GM19193 (cell line): ENCODE results near the gene LSM6.

ENCODE experiments used
- POLR2A ChIP-seq: IDR thresholded peaks from 4 replicates; pipeline ENCODE4 v1.6.1; 2011; ENCODE audit not compliant: insufficient read depth, insufficient read length; ENCODE audit errors: extremely low read depth

Gene LSM6

GRCh38 chr4:146165840-146166239, 9.7 kb upstream of the LSM6 start:
- TF ChIP-seq POLR2A, result no peak

GRCh38 chr4:146170149-146170548, 5.4 kb upstream of the LSM6 start:
- TF ChIP-seq POLR2A, result no peak

- TF ChIP-seq POLR2A, result no peak
Measured at GRCh38 chr4:146176891-146177290, 1.4 kb downstream of the LSM6 start.

GRCh38 chr4:146178126-146178525, 2.6 kb downstream of the LSM6 start:
- no peak for TF ChIP-seq POLR2A

- TF ChIP-seq POLR2A, result no peak
Measured at GRCh38 chr4:146179784-146180370, 4.4 kb downstream of the LSM6 start.

- TF ChIP-seq POLR2A, result no peak
Measured at GRCh38 chr4:146182443-146182842, 6.9 kb downstream of the LSM6 start.

- no peak for TF ChIP-seq POLR2A
Measured at GRCh38 chr4:146183209-146183608, 7.7 kb downstream of the LSM6 start.

GRCh38 chr4:146186041-146186440, 10.5 kb downstream of the LSM6 start:
- TF ChIP-seq POLR2A, result no peak

- TF ChIP-seq POLR2A, result no peak
Measured at GRCh38 chr4:146186596-146186995, 11.1 kb downstream of the LSM6 start.

- no peak for TF ChIP-seq POLR2A
Measured at GRCh38 chr4:146190456-146190855, 14.9 kb downstream of the LSM6 start.

- no peak for TF ChIP-seq POLR2A
Measured at GRCh38 chr4:146191766-146192458, 16.4 kb downstream of the LSM6 start.

- TF ChIP-seq POLR2A, result no peak
Measured at GRCh38 chr4:146193628-146194027, 18.1 kb downstream of the LSM6 start.

- no peak for TF ChIP-seq POLR2A
Measured at GRCh38 chr4:146194212-146194611, 18.7 kb downstream of the LSM6 start.

GRCh38 chr4:146202665-146203064, 27.1 kb downstream of the LSM6 start:
- TF ChIP-seq POLR2A, result no peak

GRCh38 chr4:146207410-146207809, 31.9 kb downstream of the LSM6 start:
- TF ChIP-seq POLR2A, result no peak

GRCh38 chr4:146210890-146211289, 35.4 kb downstream of the LSM6 start:
- TF ChIP-seq POLR2A, result no peak
